GM18508 (cell line): Measurements from ENCODE around the gene ASXL2.
"Not testable (repeated sequence)": the region's sequence is repeated elsewhere in the genome, so short reads cannot be mapped to it uniquely, and the experiment has no call there.

Experiments used
- ATAC-seq: cut with Tn5 transposase; IDR thresholded peaks from one replicate; pipeline ENCODE4 v1.9.1; 2021; ENCODE audit warnings: moderate number of reproducible peaks; ENCODE audit not compliant: insufficient read depth, unreplicated experiment

The ASXL2 gene

GRCh38 chr2:25894135-25894830 is 16.0 kb upstream of the ASXL2 start:
- ATAC-seq = no peak

GRCh38 chr2:25891672-25892071 is 13.4 kb upstream of the ASXL2 start:
- no peak for ATAC-seq

GRCh38 chr2:25887624-25888242 is 9.4 kb upstream of the ASXL2 start:
- ATAC-seq = no peak

- no peak for ATAC-seq
These were observed 7.6 kb upstream of the ASXL2 start for GRCh38 chr2:25885933-25886332.

GRCh38 chr2:25881764-25882163 is 3.5 kb upstream of the ASXL2 start:
- no peak for ATAC-seq

- ATAC-seq = no peak
These were observed 945 bp upstream of the ASXL2 start for GRCh38 chr2:25879133-25879730.

- no peak for ATAC-seq
These were observed 591 bp downstream of the ASXL2 start for GRCh38 chr2:25877431-25878360.

- ATAC-seq = no peak
These were observed 6.2 kb downstream of the ASXL2 start for GRCh38 chr2:25872134-25872533.

- no peak for ATAC-seq
These were observed 10.8 kb downstream of the ASXL2 start for GRCh38 chr2:25867396-25868003.

GRCh38 chr2:25856377-25856776 is 21.9 kb downstream of the ASXL2 start:
- ATAC-seq = no peak

- no peak for ATAC-seq
These were observed 23.2 kb downstream of the ASXL2 start for GRCh38 chr2:25855065-25855464.

- no peak for ATAC-seq
These were observed 23.7 kb downstream of the ASXL2 start for GRCh38 chr2:25854613-25855012.

GRCh38 chr2:25853038-25853638 is 25.1 kb downstream of the ASXL2 start:
- ATAC-seq = no peak

- ATAC-seq = no peak
These were observed 26.4 kb downstream of the ASXL2 start for GRCh38 chr2:25851740-25852503.

- not testable (repeated sequence) for ATAC-seq
These were observed 27.9 kb downstream of the ASXL2 start for GRCh38 chr2:25850400-25850799.

GRCh38 chr2:25849350-25849749 is 28.9 kb downstream of the ASXL2 start:
- not testable (repeated sequence) for ATAC-seq

GRCh38 chr2:25845843-25846505 is 32.3 kb downstream of the ASXL2 start:
- no peak for ATAC-seq

- no peak for ATAC-seq
These were observed 34.2 kb downstream of the ASXL2 start for GRCh38 chr2:25844089-25844488.

- no peak for ATAC-seq
These were observed 36.1 kb downstream of the ASXL2 start for GRCh38 chr2:25842155-25842554.
